ENCODE results near the gene TUSC7.

GRCh38 chr3:116709479-116709878 lies at the start of gene TUSC7:
- TF ChIP-seq CTCF (IDR thresholded peaks at IDR 0.05) (no peak), POLR2A (IDR thresholded peaks at IDR 0.05) (no peak)

Measured in thyroid gland (tissue), 4 donors.